KBM-7 (cell line): ENCODE data around the gene QRICH1.
A peak's percentile ranks its signal among the peaks of the same experiment; 100 is the strongest.
"Not testable (repeated sequence)": the region's sequence is repeated elsewhere in the genome, so short reads cannot be mapped to it uniquely, and the experiment has no call there.

ENCODE experiments used
- DNase-seq: peaks from one replicate; pipeline ENCODE4 v3.0.0-alpha.2; 2015
- in situ Hi-C: fragments of 300-500 bp; cut with MboI; formaldehyde crosslinking; loops from 2 replicates; pipeline ENCODE4 v1.14.3; 2020; ENCODE audit warnings: low sequenced_read_pairs, low pct_unique_long_range_greater_than_20kb, mixed read lengths

Gene QRICH1

DNA sequence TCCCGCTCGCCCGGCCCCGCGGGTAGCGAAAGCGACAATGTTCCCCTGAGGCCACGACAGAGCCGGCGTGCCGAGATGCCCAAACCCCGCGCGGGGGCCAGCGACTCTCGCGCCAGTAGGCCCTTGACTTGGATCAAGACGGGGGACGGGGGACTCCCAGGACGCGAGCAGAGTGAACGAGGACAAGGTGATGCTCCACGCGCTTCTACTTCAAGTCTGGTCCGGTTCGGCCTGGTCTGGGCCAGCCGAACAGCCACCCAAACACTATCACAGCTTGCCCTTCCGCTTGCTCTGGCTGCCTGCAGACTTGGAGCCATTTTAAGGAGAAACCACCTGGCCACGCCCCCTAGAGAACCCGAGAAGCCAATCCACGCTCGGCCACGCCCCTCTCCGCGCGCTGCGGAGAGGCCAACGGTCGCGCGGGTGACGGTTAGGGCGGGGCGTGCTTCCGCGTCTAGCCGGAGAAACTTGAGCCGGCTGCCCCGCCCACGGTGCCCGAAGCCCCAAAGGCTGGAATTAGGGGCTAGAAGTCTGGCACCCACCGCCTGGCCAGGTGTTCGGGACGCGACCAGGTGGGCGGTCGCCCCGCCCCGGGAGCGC, 72.6 kb downstream of the QRICH1 start:
- peak; percentile 99 for DNase-seq
- in situ Hi-C loops: no loop called here

DNA sequence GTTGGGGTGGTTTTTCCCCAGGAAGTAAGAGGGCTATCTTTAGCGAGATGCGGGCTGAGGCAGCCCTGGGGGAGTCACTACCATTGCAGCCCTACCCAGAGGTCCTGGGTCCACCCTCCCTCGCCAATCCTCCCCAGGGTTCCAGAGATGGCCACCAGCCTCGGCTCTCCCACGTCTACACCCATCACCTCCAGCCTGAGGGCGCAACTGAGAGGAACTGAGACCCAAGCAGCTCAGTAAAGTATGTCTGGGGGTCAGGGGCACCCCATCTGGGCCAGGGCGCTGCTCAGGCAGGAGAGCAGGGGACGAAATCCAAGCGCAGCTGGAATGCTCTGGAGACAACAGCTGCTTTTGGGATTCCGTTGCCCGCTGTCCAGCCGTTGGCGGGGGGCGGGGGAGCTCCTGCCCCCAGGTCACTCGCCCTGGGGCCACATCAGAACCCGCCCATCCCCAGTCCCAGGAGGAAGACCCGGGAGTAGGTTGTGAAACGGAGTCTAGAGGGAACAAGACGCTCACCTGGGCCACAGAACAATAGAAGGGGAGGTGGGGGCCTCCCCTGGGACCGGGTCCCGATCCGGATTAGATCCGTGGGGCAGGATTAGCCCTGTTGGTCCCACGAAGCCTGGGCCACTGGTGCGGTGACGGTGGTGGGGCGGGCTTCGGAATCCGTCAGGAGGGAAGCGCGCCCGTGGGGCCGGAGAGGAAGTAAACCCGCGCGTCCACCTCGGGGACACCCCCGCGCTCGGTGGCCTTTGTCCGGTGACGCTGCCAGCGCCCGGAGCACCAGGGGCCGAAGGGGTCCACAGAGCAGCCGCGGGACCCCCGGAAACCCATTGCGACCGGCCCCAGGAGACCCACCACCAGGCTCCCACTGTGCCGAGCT, 73.3 kb downstream of the QRICH1 start:
- DNase-seq: peak; percentile 69

DNA sequence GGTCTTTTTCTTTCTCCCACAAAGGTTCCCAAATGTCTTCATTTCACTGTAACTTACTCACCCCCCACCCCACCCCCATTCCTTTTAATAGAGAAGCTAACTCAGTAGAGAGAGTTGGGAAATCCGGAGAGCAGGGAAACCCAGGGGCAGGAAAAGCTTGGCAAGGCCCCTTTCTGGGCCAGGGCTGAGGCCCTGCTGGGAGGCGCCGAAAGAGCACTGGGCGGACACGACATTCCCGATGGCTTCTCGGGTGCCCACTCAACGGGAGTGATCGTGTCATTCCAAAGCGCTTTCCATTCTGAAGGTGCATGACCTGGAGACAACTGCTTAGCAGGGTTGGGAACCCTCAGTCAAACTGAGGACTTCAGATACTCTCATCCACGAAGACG, 73.9 kb downstream of the QRICH1 start:
- in situ Hi-C loops: no loop called here
- DNase-seq: no peak

More for the DNA sequence above, 73.3 kb downstream of the QRICH1 start:
- in situ Hi-C loops: no loop called here

DNA sequence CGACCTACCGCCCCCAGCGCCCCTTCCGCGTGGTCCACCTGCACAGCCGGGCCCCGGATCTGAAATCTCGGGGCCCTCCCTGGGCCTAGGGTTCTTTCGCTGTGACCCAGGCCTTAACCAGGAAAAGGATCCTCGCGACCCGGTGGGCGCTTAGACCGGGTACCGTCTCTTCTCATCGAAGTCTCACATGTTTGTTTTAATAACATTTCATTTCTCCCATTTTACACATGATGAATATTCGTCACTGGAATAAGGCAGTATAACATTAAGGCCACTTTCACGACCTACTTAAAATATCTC, 75.2 kb downstream of the QRICH1 start:
- in situ Hi-C loops: no loop called here
- no peak for DNase-seq

DNA sequence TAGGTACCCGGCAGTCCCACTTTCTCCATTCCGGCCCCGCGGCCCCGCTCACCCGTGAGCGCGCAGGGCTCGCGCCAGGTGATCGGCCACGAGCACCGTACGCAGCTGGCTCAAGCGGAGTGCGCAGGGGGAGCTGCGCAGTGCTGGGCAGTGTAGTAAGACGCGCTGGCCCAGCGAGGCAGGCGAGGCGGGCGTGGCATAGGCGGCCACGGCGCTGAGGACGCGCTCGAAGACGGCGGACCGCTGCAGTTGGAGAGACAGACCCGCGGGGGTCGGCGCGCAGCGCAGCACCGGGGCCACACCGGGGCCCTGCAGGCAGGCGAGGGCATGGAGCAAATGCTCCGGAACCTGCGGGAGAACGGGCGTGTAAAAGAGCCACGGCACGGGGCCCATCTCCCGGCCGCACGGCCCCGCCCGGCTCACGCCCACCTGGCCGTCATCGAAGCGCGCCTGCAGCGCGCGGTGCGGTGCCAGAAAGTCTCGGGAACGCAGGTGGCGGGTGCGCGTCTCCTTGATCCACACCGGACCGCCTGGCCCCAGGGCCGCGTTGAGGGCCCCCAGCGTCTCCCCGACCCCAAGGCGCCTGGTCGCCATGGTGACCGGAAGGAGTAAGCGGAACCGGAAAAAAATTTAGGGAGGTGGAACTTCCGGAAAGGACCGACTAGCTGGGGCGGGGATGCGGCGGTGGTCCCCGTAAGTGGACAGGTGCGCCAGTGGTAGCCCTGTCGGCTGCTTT, 75.7 kb downstream of the QRICH1 start, which contains the start of gene DALRD3:
DALRD3 (minus strand) TSS at position 610 of the 736 bp plus-strand sequence; CDS start at position 594, 16 bp downstream.
- DNase-seq: peak; percentile 81
- in situ Hi-C loops: no loop called here

DNA sequence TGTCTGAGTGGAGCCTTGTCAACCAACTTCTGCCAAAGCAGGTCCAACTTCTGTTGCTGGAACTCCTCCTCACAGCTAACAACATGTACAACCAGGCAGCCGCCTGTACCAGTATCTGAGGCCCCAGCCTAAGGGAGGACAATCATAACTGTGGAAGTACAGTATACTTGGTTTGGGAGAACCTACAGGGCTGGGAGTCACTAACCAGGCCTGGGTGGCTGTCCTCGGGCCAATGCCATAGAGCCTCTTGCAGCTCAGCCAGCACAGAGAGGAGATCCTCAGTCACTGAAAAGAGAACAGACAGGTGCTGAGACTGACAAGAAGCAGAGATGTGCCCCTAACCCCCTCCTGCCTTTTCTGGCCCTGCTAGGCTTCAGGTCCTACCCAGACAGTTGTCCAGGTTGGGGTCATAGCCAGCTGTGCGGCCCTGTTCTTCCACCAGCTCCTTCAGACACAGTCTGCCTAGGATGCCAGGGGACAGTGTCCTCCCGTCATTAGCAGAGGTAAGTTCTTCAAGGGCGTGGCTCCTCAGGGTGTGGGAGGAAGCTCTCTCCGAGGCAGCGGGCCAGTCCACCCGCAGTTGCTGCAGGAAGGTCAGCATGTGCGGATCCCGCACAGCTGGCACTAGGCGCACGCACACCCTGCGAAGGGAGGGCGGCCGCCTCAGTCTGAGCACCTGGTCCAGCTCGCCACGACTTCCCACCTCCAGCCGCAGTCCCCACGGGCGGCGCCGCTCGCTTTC, 76.5 kb downstream of the QRICH1 start:
- no peak for DNase-seq

DNA sequence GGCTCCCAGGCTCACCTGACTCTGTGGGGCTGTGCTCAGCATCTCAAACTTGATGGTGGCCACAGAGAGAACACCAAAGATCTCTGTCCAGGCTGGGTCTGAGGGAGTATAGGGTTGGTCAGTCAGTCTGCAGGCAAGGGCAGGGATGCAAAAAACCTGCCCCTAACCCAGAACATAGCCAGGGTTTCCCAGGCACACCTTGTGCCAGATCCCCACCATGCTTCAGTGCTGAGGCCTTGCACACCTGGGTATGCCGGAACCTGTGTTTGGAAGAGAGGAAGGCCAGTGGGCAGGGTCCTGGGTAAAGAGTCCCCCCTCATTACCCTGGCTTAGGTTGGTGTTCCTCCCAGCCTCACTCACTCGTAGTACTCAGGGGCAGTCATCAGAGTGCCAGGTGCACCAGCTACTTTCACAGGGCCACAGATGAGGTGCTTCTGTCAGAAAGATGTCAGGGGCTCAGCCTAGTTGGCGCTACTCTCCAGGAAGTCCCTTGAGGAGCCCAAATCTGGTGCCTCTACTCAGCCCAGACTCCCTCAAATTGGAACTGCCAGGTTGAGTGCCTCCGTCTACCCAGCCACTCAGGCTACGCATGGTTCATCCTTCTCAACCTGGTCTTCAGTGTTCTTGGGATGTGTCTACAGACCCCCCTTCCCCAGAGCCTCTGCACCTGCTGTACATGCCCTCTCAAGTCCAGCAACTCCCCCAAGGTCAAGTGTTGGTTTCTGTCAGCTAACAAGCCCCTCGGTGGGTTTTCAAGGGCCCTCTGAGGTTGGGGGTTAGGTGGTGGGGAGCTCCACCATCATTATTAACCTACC, 77.2 kb downstream of the QRICH1 start:
- no peak for DNase-seq
- in situ Hi-C loops: no loop called here

More for the DNA sequence above, 76.5 kb downstream of the QRICH1 start:
- in situ Hi-C loops: no loop called here

DNA sequence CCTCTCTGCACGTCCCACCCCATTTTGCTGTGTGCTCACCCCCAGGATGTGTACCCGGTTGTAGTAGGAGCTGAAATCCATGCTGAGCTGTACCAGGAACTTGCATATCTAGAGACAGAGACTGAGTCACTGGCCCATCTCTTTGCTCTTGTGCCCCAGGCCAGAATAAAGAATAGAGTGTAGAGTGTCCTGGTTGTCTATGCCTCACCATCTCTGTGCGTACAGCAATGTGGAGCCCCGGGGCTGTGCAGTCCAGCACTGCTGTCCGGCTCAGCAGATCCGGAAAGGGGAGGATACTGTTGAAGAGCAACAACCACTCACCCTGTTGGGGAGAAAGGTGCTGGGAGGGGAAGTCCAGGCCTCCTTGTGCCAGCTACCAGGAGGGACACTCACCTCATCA, 78.1 kb downstream of the QRICH1 start:
- DNase-seq: no peak
- in situ Hi-C loops: no loop called here

DNA sequence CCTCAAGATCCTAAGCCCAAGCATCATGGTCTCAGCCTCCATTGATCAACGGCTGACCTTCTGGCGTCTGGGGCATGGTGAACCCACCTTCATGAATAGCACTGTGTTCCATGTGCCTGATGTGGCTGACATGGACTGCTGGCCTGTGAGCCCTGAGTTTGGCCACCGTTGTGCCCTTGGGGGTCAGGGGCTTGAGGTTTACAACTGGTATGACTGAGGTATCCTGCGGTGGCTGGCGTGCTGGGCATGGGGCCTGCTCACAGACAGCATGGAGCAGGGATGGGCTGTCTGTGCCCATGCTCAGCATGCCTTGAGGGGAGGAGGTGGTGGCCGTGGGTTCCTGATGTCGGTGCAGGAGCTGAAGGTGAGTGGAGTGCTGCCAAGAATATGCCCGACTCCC, 78.8 kb downstream of the QRICH1 start:
- in situ Hi-C loops: no loop called here
- no peak for DNase-seq

DNA sequence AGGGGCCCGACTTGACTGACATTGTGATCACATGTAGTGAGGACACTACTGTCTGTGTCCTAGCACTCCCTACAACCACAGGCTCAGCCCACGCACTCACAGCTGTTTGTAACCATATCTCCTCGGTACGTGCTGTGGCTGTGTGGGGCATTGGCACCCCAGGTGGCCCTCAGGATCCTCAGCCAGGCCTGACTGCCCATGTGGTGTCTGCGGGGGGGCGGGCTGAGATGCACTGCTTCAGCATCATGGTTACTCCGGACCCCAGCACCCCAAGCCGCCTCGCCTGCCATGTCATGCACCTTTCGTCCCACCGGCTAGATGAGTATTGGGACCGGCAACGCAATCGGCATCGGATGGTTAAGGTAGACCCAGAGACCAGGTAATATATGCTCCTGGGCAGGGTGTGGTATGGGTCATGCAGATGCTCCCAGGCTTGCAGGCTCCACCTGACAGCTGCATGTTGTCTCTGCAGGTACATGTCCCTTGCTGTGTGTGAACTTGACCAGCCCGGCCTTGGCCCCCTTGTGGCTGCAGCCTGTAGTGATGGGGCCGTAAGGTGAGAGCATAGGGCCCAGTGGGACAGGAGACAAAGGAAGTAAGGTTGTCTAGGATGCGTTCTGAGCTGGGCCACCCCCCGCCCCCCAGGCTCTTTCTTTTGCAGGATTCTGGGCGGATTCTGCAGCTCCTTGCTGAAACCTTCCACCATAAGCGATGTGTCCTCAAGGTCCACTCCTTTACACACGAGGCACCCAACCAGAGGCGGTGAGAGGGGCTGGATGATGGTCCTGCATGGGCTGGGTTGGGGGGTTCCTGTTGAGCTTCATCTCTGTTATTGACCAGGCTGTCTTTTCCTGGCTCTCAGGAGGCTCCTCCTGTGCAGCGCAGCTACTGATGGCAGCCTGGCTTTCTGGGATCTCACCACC, 79.9 kb downstream of the QRICH1 start:
- peak; percentile 64 for DNase-seq
- in situ Hi-C loops: no loop called here

DNA sequence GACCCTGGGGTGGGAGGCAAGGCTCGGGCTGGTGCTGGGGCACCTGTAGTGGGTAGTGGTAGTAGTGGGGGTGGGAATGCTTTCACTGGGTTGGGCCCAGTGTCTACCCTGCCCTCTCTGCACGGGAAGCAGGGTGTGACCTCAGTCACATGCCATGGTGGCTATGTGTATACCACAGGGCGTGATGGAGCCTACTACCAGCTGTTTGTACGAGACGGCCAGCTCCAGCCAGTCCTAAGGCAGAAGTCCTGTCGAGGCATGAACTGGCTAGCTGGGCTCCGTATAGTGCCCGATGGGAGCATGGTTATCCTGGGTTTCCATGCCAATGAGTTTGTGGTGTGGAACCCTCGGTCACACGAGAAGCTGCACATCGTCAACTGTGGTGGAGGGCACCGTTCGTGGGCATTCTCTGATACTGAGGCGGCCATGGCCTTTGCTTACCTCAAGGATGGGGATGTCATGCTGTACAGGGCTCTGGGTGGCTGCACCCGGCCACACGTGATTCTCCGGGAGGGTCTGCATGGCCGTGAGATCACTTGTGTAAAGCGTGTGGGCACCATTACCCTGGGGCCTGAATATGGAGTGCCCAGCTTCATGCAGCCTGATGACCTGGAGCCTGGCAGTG, 80.6 kb downstream of the QRICH1 start:
- in situ Hi-C loops: no loop called here
- DNase-seq: no peak

DNA sequence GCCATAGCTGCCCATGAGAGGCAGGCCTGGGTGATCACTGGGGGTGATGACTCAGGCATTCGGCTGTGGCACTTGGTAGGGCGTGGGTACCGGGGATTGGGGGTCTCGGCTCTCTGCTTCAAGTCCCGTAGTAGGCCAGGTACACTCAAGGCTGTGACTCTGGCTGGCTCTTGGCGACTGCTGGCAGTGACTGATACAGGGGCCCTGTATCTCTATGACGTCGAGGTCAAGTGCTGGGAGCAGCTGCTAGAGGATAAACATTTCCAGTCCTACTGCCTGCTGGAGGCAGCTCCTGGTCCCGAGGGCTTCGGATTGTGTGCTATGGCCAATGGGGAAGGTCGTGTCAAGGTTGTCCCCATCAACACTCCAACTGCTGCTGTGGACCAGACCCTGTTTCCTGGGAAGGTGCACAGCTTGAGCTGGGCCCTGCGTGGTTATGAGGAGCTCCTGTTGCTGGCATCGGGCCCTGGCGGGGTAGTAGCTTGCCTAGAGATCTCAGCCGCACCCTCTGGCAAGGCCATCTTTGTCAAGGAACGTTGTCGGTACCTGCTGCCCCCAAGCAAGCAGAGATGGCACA, 81.3 kb downstream of the QRICH1 start:
- in situ Hi-C loops: no loop called here
- no peak for DNase-seq

DNA sequence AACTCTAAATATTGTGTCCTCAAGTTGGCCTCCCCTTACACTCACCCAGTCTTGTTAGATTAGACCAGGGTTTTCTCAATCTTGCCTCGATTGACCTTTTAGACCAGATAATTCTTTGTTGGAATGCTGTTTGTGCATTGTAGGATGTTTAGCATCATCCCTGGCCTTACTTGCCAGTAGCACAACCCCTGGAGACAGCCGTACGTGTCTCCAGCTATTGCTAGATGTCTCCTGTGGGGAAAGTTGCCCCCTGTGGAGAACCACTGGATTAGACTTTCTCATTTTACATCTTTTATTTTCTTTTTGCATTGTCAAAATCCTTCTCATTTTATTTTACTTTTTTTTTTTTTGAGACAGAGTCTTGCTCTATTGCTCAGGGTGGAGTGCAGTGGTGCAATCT, 84.5 kb downstream of the QRICH1 start:
- DNase-seq: no peak
- in situ Hi-C loops: no loop called here

DNA sequence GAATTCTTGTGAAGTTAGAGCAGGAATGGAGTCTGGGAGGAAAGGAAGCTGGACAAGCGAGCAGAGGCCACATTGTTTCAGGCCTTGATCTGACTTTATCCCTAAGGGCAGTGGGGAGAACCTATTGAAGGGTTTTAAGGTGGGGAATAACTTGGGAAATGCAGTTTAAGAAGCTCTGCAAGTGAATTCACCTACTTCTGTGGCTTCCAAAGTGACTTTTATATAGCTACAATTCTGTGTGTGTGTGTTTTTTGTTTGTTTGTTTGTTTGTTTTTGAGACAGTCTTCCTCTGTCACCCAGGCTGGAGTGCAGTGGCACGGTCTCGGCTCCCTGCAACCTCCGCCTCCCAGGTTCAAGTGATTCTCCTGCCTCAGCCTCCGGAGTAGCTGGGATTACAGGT, 85.2 kb downstream of the QRICH1 start:
- in situ Hi-C loops, DNase-seq: not testable (repeated sequence)

DNA sequence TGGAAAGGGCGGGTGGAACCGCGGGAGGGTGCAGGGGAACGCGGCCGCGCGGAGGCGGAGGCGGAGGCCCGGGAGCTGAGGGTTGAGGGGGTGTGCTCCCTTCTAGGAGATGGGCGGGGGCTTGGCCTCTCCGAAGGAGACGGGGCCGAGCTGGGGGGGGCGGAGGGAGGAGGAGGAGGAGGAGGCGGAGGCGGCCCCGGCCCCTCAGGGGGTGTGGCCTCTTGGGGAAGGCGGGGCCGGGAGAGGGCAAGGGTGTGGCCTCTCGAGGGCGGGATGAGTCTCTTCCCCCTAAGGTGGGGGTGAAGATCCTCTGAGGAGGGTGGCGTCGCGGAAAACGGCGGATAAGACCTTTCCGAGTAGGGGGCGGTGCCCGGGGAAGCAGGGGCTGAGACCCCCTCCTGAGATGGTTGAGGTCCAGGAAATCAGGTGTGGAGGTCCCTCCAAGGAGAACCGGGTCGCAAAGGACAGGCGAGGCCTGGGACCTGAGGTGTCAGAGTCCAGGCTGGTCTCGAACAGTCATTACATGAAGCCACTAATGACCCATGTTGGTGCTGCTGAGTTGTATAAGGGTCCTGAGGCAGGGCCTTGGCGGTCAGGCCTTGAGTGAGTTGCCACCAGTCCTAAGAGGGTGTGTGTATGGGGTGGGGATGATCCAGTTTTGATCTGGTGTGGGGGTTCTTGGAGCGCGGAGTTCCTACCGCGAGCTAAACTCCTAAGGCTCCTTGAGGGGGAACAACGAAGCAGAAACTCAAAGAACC, 85.9 kb downstream of the QRICH1 start:
- DNase-seq: peak; percentile 91
- in situ Hi-C loops: no loop called here

DNA sequence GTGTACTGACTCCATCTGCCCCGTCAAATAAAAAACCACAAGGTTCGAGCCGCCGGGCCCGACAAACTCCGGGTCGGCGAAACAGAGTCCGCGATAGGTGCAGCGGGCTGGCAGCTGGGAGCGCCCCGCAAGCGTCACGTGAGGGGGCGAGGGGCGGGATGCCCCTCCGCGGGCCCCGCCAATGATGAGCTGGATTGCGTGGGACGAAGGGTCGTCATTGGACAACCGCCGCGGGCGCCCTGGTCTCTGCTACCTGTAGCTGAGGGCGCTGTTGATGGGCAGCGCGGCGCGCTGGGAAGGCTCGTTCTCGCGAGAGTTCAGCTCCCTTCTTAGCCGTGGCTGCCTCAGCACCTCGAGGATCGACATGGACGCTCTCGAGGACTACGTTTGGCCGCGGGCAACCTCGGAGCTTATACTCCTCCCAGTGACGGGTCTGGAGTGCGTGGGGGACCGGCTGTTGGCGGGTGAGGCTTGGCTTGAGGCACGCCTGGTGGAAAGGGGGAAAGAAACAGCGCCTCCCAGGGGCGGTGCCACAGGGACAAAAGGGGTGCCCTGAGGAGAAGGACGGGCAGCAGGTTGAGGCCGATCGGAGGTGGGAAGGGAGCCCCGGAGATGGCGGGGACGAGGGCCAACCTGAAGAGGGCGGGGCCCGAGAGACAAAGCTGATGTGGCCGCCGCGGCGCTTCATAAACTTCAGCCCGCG, 86.7 kb downstream of the QRICH1 start, which contains the start of gene WDR6:
WDR6 (plus strand) TSS at position 324 of the 703 bp plus-strand sequence; CDS start at position 365, 41 bp downstream.
- in situ Hi-C loops: no loop called here
- peak; percentile 97 for DNase-seq
